KOPT-K1 (cell line): ENCODE data around the gene PDE6B.
A peak's percentile ranks its signal among the peaks of the same experiment; 100 is the strongest.
"Not testable (repeated sequence)": the region's sequence is repeated elsewhere in the genome, so short reads cannot be mapped to it uniquely, and the experiment has no call there.

Experiments
- H3K27ac ChIP-seq: fragments of 200-600 bp; sonication (generic); 2 replicates; pipeline ENCODE4 v1.5.1; 2016; ENCODE audit warnings: antibody characterized with exemption, mild to moderate bottlenecking, low read depth, low read length; ENCODE audit not compliant: poor library complexity, severe bottlenecking
- H3K36me3 ChIP-seq: fragments of 200-600 bp; sonication (generic); 2 replicates; pipeline ENCODE4 v1.5.1; 2017; ENCODE audit warnings: antibody characterized with exemption, mild to moderate bottlenecking, low read length, moderate library complexity; ENCODE audit not compliant: insufficient read depth
- H3K9me3 ChIP-seq: fragments of 200-600 bp; sonication (generic); 2 replicates; pipeline ENCODE4 v1.5.1; 2017; ENCODE audit warnings: antibody characterized with exemption, low read length, mild to moderate bottlenecking; ENCODE audit not compliant: insufficient read depth, poor library complexity, severe bottlenecking

The PDE6B gene

DNA sequence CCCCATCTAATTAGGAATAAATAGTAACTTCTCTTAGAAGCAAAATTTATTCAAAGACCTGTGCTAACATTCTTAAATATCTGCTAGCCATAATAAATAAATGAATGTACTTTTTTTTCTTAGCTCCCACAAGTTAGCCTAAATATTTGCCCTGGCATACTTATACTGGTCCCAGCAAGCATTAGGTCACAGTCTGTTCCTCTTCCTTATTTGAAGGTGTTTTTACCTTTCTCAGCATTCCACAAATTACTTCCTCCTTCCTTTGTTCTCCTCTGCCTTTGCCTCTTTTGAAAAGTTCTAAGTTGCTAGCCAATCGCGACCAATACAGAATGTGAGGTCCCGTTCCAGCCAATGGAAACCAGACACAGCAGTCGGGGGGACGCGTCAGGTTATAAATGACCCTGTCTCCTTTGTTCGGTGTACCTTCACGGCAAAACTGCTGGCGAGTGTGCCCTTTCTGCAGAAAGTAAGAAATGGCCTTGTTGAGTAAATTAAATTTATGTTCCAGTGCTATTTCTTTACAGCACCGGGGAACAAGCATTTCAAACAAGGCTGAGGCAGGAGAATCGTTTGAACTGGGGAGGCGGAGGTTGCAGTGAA lies 69.1 kb downstream of the PDE6B start:
- H3K36me3 ChIP-seq, result not testable (repeated sequence)

DNA sequence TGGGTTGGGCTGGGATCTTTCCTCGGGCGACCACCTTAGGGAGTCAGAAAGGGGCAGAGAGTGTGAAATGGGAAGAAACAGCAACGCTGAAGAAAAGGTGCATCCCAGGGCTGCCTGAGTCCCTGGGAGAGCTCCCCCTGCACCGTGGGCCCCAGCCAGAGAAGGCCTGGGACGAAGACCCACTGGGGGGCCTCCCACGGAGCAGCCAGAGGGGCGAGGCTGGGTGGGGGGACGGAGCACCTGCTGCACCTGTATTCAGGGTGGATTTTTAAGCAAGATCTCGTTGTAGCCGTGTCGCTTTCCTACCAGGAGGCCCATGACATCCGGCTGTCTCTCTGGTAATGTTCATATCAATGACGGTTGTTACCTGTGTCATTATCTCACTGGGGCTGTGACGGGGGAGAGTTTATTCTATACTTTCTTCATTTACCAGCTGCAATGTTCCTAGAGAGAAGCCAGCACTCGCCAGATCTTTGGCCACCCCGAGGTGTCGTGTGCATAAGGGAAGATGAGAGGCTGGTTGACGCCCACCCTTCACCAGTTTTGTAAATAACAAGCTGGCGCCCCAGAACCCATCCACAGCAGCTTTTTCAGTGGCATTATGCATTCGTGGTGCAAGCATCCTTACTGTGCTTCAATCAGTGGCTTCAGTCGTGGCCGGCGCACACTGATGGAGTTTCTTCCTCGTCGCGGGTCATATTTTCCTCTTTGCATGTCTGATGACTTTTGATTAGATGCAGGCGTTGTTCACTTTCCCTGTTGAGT lies 74.6 kb downstream of the PDE6B start:
- Histone ChIP-seq H3K9me3 (no peaks in the 10 kb centered on the region), H3K27ac (no peak overlapping the region), H3K36me3 (no peaks in the 10 kb centered on the region)

More for the DNA sequence above, 69.1 kb downstream of the PDE6B start:
- H3K9me3 ChIP-seq, H3K27ac ChIP-seq: not testable (repeated sequence)

DNA sequence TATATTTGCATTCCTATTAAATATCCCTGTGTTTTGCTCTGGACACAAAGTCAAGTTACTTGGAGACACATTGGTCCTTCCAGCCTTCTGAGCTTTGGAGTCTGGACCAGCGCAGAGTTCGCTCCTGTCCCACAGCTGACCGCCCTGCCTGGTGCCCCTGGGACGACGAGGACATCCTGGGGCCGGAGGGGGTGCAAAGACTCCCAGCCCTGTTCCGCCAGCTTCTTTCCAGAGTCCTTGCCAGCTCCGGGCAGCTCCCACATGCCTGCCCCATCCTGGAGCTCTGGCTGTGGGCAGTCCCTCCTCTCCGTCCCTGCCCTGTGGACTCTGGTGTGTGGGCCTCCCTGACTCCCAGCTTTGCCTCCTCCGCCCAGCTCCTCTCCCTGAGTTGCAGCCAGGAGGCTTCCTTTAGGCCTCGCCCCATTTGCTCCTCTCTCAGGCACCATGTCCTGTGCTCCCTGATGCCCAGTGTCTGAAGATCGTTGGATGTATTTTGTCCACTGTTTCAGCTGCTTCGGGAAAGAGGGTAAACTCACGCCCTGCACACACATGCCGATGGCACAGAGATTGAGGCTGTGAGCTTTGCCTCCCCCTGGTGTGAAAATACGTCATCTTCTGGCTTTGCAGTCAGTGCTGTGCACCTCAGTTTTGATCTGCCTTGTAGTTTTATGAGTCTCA lies 75.4 kb downstream of the PDE6B start:
- Histone ChIP-seq H3K36me3 (no peaks in the 10 kb centered on the region), H3K27ac (no peak overlapping the region), H3K9me3 (no peaks in the 10 kb centered on the region)

DNA sequence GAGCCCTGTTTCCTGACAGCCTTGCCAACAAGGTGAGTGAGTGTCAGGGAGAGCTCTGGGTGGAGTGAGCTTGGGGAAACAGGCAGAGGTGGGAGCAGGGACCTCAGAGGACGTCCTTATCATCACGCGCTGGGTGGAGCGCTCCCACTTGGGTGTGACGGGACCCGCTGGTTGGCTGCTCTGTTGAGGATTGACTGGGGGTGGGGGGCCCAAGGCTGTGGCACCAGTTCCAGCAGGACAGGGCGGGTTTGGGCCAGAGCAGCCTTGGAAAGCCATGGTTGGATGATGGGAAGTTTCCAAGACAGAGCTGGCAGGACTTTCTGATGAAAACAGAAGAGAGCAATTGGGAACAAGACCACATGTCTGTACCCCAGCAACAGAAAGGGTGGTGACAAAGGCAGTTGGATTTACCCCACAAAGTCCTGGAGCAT lies 77.3 kb downstream of the PDE6B start:
- no peaks in the 10 kb centered on the region for H3K36me3 ChIP-seq
- no peaks in the 10 kb centered on the region for H3K9me3 ChIP-seq
- H3K27ac ChIP-seq, result no peak overlapping the region

DNA sequence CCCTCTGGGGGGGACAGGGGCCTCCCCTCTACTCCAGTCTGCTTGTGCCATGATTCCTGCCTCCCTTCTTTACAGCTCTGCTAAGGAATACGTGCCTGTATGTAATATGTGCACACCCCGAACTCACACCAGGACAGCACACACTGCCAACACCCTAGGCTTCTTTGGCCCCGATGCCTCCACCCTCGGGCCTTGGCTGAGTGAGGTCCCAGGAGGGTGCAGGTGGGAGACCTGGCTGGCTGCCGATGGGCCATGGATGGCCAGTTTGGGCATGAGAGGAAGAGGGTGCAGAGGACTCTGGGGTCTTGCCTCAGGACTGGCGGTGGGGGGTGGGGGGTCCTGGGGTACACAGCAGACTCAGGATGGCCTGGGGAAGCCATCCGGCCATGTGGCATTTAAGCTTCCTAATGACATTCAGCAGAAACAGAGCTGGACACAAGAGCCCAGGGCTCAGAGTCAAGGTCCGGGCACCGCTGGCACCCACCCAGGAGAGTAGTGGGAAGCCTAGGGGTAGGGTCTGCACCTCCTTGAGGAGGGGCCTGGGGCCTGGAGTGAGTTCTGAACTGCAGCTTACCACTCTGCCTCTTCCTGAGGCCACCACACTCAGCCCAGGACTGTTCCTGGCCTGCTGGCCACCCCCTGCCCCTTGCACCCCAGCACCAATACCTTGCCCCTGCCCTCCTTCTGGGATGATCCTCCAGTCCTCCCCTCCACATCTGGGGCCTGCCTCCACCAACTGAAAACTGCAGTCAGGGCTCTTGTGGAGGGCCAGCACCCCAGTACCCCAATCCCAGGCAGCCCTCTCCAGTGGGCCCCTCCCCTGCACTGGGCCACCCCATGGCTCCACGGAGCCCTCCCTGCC lies 78.2 kb downstream of the PDE6B start:
- Histone ChIP-seq H3K27ac (no peak overlapping the region), H3K36me3 (peaks cover 5% of the 10 kb centered on the region; the same call in 1 of the 2 replicates), H3K9me3 (no peaks in the 10 kb centered on the region)

DNA sequence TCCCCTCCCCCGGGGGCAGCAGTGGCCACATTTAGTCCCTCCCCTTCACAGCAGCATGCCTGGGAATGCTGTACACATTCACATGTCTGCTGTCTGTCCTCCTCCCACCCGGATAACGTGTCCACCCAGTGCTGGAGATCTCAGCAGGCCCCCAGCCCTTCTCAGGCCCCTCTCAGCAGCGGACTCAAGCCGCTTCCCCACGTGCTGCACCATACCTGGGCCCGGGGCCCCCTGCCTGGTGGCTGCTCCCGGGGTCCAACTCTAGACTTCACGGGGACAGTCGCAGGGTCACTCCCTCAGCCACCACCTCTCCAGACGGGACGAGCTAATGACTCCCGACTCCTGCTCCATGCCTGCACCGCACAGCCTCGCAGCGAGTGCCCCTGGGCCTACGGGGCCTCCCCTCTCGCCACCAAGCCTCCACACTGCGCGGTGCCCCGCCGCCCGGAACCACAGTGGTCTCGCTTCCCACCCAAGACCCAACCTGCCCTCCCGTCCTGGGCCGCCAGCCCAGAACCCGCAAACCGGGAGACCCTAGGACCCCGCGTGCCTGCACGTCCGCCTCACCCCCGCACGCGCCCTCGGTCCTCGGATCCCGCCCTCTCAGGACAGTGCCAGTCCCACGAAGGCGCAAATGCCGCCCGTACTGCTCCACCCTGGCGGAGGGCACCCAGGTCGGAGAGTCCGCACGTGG lies 79.0 kb downstream of the PDE6B start:
- no peaks in the 10 kb centered on the region for H3K9me3 ChIP-seq
- peaks cover 13% of the 10 kb centered on the region for H3K36me3 ChIP-seq
- H3K27ac ChIP-seq, result no peak overlapping the region

DNA sequence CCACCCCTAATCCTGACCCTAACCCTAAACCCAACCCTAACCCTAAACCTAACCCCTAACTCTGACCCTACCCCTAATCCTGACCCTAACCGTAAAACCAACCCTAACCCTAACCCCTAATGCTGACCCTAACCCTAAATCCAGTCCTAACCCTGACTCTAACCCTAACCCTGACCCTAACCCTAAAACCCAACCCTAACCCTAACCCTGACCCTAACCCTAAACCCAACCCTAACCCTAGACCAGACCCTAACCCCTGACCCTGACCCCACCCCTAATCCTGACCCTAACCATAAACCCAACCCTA lies 79.6 kb downstream of the PDE6B start:
- Histone ChIP-seq H3K36me3 (peaks cover 18% of the 10 kb centered on the region), H3K27ac (no peak overlapping the region), H3K9me3 (no peaks in the 10 kb centered on the region)

DNA sequence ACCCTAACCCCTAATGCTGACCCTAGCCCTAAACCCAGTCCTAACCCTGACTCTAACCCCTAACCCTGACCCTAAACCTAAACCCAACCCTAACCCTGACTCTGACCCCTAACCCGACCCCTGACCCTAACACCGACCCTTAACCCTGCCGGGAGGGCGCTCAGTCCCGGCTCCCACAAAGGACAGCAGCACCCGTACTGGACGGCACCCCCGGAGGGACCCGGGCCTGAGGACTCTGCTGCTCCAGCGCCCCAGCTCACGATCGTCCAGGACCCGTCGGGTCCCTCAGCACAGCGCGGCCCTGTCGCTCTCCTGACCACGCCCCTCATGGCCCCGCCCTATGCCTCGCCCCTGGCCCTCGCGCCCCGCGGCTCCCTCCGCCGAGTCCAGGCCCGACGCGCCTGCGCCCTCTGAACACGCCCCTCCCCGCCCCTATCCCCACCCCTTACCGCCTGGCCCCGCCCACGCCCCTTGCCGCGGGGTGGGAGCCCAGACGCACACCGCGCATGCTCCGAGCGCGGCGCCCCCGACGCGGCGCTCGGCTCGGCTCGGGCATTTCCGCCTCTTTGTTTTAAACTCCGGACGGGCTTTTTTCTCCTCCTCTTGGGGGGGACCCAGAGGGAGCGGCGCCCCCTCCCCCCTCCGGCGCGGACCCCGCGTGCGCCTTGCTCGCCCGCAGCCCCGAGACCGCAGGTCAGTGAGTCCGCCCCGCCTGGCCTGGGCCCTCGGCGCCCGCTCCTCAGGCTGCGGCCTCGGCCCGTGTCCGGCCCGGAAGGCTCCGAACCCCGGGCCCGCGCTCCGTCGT lies 80.1 kb downstream of the PDE6B start, which contains the start of gene PCGF3:
Gene PCGF3, plus strand, starts transcription at position 555 of the 805 bp plus-strand sequence. CDS start 27,849 bp downstream, outside the sequence.
- Histone ChIP-seq H3K9me3 (no peaks in the 10 kb centered on the region), H3K36me3 (peaks cover 24% of the 10 kb centered on the region), H3K27ac (peak within 1 kb of the TSS; percentile 94)

DNA sequence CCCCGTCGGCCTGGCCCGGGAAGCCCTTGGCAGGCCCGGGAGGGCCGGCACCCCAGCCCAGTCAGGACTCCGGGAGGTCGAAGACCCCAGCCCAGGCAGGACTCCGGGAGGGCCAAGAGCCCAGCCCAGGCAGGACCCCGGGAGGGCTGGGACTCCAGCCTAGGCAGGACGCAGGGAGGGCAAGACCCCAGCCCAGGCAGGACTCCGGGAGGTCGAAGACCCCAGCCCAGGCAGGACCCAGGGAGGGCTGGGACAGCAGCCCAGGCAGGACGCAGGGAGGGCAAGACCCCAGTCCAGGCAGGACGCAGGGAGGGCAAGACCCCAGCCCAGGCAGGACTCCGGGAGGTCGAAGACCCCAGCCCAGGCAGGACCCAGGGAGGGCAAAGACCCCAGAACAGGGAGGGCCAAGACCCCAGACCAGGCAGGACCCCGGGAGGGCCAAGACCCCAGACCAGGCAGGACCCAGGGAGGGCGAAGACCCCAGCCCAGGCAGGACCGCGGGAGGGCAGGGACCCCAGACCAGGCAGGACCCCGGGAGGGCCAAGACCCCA lies 80.8 kb downstream of the PDE6B start:
- Histone ChIP-seq H3K27ac (peak overlapping the region; percentile 94), H3K36me3 (peaks cover 30% of the 10 kb centered on the region)
- H3K9me3 ChIP-seq, result not testable (repeated sequence)

DNA sequence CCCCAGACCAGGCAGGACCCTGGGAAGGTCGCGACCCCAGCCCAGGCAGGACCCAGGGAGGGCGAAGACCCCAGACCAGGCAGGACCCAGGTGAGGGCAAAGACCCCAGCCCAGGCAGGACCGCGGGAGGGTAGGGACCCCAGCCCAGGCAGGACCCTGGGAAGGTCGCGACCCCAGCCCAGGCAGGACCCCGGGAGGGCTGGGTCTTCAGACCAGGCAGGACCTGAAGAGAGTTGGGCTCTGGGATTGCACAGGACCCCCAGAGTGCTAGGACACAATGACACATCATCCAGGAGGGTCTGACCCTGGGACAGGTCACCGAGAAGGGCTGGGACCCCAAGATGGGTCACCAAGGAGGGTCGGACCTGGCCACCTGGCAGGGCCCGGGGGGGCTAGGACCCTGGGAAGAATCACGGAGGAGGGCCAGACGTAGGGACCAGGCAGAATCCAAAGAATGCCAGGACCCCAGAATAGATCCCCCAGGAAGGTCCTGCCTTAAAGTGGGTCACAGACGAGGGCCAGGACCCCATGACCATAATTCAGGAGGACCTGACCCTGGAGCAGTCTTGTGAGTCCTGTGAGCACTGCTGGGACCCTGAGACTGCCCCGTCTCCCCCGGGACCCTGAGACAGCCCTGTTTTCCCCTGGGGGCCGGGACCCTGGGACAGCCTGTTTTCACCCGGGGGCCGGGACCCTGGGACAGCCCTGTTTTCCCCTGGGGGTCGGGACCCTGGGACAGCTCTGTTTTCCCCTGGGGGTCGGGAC lies 81.6 kb downstream of the PDE6B start:
- Histone ChIP-seq H3K36me3 (peaks cover 30% of the 10 kb centered on the region), H3K9me3 (no peaks in the 10 kb centered on the region), H3K27ac (peak overlapping the region; percentile 24)

DNA sequence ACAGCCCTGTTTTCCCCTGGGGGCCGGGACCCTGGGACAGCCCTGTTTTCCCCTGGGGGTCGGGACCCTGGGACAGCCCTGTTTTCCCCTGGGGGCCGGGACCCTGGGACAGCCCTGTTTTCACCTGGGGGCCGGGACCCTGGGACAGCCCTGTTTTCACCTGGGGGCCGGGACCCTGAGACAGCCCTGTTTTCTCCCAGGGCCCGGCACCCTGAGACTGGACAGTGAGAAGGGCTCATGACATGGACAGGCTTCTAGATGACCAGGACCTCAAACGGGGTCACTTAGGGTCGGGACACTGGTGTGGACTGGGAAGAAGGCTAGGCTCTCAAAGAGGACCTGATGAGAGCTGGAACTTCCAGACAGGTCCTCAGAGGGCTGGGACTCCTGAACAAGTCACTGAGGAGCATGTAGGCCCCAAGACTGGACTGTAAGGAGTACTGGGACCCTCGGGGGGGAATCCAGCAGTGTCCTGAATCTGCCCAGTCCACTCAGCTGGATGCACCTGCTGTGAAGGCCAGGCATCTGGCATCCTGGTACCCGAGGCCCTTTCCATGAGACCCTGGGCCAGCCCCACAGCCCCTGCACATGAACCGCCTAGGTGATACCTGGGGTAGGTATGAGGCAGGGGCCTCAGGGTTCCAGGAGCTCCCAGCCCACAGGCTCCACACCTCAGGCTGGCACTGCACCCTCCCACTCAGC lies 82.7 kb downstream of the PDE6B start:
- peaks cover 31% of the 10 kb centered on the region for H3K36me3 ChIP-seq
- H3K9me3 ChIP-seq, result no peaks in the 10 kb centered on the region
- no peak overlapping the region for H3K27ac ChIP-seq

DNA sequence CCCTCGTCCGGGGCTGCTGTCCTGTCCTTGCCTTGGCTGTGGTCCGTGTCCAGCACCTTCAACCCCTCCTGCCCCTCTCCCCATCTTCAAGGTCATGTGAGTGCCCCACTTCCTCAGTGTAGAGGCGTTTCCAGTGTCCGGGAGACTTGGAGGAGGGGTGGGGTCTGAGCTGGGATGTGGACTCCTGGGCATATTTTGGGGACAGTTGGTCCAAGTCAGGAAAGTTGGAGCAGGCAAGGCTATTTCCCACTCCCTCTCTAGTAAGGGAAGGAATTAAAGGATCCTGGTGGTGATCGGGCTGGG lies 83.2 kb downstream of the PDE6B start:
- Histone ChIP-seq H3K27ac (no peak overlapping the region), H3K9me3 (no peaks in the 10 kb centered on the region)

DNA sequence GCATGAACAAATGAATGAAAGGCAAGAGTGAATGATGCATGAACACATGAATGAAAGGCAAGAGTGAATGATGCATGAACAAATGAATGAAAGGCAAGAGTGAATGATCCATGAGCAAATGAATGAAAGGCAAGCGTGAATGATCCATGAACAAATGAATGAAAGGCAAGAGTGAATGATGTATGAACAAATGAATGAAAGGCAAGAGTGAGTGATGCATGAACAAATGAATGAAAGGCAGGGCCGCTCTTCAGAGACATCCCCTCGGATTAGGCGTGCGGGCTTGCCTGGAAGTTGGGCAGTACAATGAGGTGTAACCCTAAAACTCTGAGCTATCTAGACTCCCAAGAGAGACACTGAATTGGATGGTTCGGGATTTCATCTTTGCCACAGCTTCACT lies 84.0 kb downstream of the PDE6B start:
- H3K27ac ChIP-seq, result no peak overlapping the region

More for the DNA sequence above, 83.2 kb downstream of the PDE6B start:
- H3K36me3 ChIP-seq, result peaks cover 37% of the 10 kb centered on the region

More for the DNA sequence above, 84.0 kb downstream of the PDE6B start:
- Histone ChIP-seq H3K9me3 (no peaks in the 10 kb centered on the region), H3K36me3 (peaks cover 41% of the 10 kb centered on the region)
